ENCODE data around the gene KLHL22.
"Not testable (repeated sequence)": the region's sequence is repeated elsewhere in the genome, so short reads cannot be mapped to it uniquely, and the experiment has no call there.

KLHL22 gene

DNA sequence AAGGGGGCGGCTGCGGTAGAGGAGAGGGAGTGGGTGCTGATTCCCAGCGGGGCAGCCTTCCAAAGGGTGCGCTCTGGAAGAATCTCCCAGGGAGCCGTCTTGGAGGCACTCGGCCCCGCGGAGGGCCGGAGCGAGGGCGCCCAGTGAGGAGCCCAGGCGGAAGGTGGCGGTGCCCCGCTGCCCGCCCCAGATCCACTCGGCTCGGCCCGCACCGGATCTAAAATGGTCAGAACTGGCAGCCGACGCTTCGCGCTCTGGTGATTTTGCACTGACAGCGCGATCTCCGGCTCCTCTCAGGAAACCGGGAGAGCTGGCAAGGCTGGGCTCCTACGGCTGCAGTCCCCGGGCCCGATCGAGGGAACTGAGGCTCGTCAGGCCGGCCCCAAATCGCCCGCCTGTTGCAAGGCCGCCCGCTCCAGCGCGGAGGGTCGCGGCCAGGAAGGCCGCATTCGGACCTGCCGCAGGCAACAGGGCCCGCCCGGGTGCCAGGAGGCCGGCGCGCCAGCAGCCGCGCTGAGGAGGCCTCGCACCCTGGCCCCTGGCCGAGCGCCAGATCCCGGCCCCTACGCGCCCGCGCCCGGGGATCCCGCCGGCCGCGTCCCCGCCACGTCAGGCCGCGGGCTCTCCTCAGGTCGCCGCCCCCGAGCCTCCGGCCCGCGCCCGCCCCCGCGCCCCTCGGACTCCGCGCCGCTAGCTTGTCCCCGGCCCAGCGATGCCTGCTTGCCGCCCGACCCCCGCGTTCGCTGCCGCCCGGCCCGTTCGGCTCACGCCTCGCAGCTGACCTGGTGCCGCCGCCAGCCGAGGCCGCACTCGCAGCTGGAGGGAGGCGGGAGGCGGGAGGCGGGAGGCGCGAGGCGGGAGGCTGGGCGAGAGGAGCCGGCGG is at the start of gene KLHL22:
KLHL22 (minus strand) TSS at position 818 of the 883 bp plus-strand sequence. CDS start 6,584 bp downstream, outside the sequence.
- no peak for DNase-seq (ENCODE audit: low spot score)

DNA sequence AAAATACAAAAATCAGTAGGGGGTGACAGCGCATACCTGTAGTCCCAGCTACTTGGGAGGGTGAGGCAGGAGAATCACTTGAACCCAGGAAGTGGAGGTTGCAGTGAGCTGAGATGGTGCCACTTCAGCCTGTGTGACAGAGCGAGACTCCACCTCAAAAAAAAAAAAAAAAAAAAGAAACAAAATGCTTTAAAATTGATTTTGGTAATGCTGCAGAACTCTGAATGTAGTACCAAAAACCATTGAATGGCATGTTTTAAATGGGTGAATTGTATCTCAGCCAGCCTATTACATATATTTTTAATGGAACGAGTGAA is 49.7 kb upstream of the KLHL22 start:
- not testable (repeated sequence) for DNase-seq (ENCODE audit: low spot score)

DNA sequence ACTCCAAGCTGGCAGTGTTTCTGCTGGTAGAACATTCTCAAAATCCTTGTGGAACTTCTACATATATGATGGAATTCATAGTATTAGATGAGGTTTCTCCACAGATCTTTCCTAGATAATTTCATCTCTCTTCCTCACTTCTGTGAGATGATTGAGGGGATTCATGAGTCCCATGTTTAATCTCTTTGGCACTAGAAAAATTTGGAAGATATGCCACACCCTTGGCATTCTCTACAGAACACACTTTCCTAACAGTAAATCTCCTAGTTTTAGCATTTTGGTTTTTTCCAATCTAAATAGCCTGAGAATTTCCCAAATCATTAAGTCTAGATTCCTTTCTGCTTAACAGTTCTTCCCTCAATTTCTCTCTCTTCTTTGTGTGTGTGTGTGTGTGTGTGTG is 47.1 kb upstream of the KLHL22 start:
- DNase-seq (ENCODE audit: low spot score) = no peak

- DNase-seq (ENCODE audit: low spot score) = no peak
Measured at GRCh38 chr22:20542055-20542454, 46.5 kb upstream of the KLHL22 start.

- DNase-seq (ENCODE audit: low spot score) = not testable (repeated sequence)
Measured at GRCh38 chr22:20538875-20539274, 43.3 kb upstream of the KLHL22 start.

DNA sequence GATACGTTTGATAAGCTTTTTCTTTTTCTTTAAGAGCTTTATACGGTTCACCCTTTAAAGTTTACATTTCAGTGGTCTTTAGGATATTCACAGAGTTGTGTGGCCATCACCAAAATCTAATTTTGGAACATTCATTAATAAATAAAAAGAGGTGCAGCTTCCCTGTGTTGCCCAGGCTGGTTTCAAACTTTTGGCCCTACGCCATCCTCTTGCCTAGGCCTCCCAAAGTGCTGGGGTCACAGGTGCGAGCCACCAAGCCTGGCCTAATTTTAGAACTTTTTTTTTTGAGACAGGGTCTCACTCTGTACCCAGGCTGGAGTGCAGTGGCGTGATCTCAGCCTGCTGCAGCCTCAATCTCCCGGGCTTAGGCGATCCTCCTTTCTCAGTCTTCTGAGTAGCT is 42.4 kb upstream of the KLHL22 start:
- DNase-seq (ENCODE audit: low spot score) = no peak

DNA sequence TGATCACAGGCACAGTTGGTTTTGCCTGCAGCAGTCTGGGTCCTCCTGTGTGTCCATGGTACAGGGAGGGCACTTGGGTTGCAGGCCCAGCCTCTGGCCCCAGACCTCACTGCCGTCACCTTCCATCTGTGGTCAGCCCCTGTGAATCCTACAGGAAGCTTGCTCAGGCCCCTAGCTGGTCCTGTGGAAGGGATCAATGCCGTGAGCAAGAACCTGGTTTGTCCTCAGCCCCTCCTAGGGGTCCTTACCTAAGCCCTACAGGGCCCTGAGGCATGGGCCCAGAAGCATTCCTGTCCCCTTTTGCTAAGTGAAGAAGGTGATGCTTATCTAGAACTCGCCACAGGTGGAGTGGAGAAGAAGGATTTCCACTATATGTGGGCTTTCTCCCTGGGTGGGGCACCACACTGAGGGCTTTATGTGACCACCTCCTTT is 41.7 kb upstream of the KLHL22 start:
- DNase-seq (ENCODE audit: low spot score) = no peak

DNA sequence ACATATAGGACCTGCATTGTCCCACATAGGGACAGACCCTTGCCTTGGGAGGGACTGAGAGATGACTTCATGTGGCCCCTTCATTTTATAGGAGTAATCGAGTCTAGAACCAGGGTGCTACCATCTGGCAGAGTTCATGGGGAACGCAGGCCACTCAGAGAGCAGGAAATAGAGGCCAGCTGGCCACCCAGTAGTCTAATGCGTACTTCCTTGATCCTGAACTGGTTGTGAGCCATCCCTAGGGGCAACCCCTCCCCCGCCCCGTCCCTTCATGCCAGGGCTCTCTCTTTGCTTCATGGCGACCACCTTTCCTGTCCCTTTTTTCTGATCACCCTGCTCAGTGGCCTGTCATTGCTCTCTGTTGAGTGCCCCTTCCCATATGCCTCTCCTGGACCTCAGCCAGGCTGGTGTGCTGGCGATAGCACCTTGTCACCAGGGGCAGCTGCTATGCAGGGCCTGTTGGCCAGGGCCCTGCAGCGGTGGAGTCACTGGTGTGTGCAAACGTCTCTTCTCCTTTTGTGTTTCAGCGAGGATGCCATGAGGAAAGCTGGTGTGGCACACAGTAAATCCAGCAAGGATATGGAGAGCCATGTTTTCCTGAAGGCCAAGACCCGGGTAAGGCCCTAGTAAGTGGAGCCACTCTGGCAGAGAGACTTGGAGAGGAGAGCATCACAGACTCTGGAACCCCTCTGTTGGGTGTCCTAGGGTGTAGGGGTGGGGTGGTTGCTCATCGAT is 41.2 kb upstream of the KLHL22 start:
- DNase-seq (ENCODE audit: low spot score) = no peak

DNA sequence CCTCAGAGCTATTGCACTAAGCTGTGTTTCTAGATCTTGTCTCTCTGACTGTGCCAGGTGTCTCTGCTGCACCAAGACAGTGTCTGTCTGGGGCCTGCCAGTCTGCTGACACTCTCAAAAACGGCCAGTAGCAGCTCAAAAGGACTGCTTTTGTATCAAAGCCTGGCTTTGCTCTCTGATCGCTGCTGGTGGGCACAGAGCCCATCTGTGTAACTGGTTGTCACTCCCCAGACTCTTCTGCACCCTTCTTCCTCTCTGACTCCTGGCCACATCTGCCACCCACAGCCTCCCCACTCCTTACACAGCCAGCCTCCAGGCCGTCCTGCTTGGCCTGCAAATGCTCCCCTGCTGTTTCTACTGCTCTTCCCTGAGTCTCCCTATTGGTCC is 38.3 kb upstream of the KLHL22 start:
- DNase-seq (ENCODE audit: low spot score) = peak; percentile 78

- no peak for DNase-seq (ENCODE audit: low spot score)
Measured at GRCh38 chr22:20533095-20533878, 37.7 kb upstream of the KLHL22 start.

- no peak for DNase-seq (ENCODE audit: low spot score)
Measured at GRCh38 chr22:20532256-20532993, 36.8 kb upstream of the KLHL22 start.

DNA sequence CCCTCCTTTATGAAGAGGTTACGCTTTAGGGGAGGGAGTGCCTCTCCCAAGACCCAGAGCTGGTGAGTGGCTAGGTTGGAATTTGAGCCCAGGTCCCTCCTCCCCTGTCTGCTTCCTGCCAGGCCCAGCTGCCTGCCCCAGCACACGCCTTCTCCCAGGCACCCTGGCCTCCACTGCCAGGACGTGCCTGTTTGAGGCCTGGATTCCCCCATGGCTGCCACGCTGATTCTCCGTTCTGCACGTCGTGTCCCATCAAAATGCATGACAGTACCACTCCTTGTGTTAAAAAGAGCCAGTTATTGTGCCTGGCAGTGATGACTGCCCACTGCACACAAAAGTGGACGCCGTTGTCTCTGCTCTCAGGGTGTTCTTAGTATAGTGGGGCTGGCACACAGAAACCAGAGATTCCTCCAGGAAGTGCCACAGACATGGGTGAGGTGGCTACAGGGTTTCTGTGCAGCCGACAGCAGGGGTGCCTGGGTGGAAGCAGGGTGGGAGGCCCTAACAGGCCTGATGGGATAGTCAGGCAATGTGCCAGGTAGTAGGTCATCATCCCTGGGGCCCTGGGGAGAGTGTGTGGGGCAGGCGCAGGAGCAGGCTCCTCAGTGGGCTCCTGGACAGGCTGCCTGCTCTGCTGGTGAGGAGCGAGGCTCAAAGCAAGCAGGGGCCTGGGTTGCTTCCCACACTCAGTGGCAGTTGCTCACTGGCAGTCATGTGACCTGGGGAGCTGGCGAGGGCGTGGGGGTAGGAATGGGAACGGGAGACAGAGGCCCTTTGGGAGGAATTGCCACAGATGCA is 36.0 kb upstream of the KLHL22 start:
- peak; percentile 69 for DNase-seq (ENCODE audit: low spot score)

DNA sequence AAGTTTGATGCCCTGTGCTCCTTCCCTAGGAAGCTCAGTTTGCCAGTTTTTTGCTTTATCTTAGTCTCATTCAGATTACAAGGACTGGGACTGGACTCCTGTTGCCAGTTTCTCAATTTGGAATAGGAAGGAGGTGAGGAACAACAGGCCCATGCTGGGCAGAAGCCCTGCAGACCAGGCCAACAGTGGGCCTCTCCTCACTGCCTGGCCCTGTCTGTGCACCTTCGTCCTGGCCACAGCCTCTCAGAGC is 35.5 kb upstream of the KLHL22 start:
- DNase-seq (ENCODE audit: low spot score) = no peak

DNA sequence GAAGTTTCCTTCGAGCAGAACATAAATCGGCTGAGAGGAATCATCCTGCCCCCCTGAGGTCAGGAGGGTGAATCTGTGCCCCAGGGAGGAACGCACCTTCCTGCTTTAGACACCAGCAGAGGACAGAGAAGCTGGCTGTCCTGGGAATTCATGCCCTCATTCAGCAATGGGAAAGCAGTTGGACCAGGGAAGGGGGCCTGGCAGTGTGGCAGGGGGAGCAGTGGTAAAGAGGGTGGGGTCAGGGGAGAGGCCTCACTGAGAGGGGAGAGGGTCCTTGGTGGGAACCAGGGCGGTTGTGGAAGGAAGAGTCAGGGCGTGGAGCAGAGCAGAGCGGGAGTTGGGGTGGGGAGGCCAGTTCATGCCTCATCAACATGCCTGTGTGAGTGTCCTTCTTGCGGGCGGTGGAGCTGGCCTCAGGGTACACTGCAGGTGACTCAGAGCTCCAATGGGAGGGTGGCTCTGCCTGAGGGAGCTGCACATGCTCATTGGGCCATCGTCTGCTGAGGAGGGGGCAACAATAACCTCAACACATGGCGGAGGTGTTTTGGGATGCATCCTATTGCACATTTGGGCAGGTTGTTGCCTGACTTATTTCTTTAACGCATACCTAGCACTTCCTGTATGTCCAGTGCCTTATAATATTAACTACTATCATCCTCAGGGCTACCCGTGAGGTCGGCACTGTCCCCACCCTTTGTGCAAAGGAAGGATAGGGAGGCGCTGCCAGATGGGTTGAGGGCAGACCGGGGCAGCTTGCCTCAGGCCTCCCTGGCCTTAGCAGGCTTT is 35.0 kb upstream of the KLHL22 start:
- DNase-seq (ENCODE audit: low spot score) = no peak

DNA sequence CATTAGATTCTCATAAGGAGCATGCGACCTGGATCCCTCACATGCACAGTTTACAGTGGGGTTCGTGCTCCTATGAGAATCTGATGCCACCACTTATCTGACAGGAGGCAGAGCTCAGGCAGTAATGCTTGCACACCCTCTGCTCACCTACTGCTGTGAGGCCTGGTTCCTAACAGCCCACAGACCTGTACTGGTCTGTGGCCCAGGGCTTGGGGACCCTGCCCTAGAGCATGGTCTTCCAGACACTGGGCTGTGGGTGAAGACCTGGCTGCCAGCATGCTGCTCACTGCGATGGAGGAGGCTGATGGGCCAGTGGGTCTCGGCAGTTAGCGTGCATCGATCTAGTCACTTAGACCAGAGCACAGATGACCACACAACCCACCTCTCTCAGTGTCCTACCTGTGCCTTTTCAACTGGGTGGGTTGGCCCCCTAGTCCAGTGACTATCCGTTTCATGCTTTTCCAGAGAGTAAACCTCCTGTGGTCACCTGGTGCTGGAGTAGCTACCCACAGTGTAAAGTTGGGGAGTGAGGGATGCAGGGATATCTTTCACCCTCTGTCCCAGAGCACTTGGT is 32.9 kb upstream of the KLHL22 start:
- no peak for DNase-seq (ENCODE audit: low spot score)

GRCh38 chr22:20526628-20527355 is 31.2 kb upstream of the KLHL22 start:
- DNase-seq (ENCODE audit: low spot score) = no peak

- no peak for DNase-seq (ENCODE audit: low spot score)
Measured at GRCh38 chr22:20526305-20526627, 30.7 kb upstream of the KLHL22 start.

- no peak for DNase-seq (ENCODE audit: low spot score)
Measured at GRCh38 chr22:20525048-20525447, 29.5 kb upstream of the KLHL22 start.

DNA sequence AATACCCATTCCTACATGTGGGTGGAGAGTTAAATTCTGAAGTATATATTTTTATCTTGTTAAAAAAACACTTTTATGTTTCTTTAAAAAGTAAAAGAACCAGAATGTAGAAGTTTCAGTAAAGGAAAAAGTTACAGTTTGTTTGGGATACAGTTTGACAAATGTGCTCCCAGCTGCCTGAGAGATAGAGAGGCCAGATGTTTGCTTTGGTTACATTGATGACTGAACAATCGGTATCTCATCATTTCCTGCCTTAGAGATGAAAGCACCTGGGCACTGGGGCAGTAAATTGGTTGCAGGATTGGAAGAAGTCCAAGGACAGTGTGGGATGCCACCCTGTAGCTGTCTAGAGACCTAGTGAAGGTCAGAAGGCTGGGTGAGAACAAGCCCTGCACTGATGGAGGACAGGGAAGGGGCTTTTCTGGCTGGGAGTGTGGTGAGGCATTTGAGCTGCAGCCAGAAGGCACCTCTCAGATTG is 28.4 kb upstream of the KLHL22 start:
- no peak for DNase-seq (ENCODE audit: low spot score)
